Activated CD4-positive, alpha-beta T cell treated with anti-CD3 and anti-CD28 coated beads, Interleukin-2, amount 10 ng/mL, durations not matched to agents 24 days and 14 days (primary cell): ENCODE results near the gene PTPRK. TPM values are rescaled to one million over a fixed set of nuclear protein-coding genes. Genes with fewer than 3 reads are reported as not detected.

ENCODE experiments used
- DNase-seq: peaks from one replicate; pipeline ENCODE4 v3.0.0; 2022
- H3K27ac Mint-ChIP-seq: one replicate; pipeline ENCODE4 v1.8.0; 2022; ENCODE audit warnings: mild to moderate bottlenecking, mixed read lengths
- H3K27me3 Mint-ChIP-seq: one replicate; pipeline ENCODE4 v1.8.0; 2022; ENCODE audit warnings: mixed read lengths
- H3K36me3 Mint-ChIP-seq: one replicate; pipeline ENCODE4 v1.8.0; 2022; ENCODE audit warnings: low read depth, mild to moderate bottlenecking, mixed read lengths
- H3K4me1 Mint-ChIP-seq: one replicate; pipeline ENCODE4 v1.8.0; 2021; ENCODE audit warnings: mixed read lengths
- H3K4me3 Mint-ChIP-seq: one replicate; pipeline ENCODE4 v1.8.0; 2022; ENCODE audit warnings: mild to moderate bottlenecking, moderate library complexity, mixed read lengths
- H3K9me3 Mint-ChIP-seq: one replicate; pipeline ENCODE4 v1.8.0; 2021; ENCODE audit warnings: mixed read lengths
- intact Hi-C: fragments of 100-400 bp; cut with micrococcal nuclease; formaldehyde crosslinking; loops from one replicate; pipeline ENCODE4 v1.15.1; 2023
- total RNA-seq: library from RNA; stranded (reverse); gene quantifications from 2 replicates; pipeline ENCODE4 v1.2.3, GENCODE V29; 2022

The PTPRK gene
- total RNA-seq, 1 donor from 2014 or later = 3.6 TPM

GRCh38 chr6:128397996-128398395 is 122.4 kb downstream of the PTPRK start:
- H3K4me1 Mint-ChIP-seq = no peaks in the 10 kb centered on the region
- intact Hi-C loops = no loop called here

GRCh38 chr6:128395596-128395995 is 124.8 kb downstream of the PTPRK start:
- Mint-ChIP-seq H3K27me3 (peaks cover 2% of the 10 kb centered on the region), H3K36me3 (no peaks in the 10 kb centered on the region), H3K9me3 (no peaks in the 10 kb centered on the region), H3K4me1 (no peaks in the 10 kb centered on the region), H3K27ac (no peak overlapping the region), H3K4me3 (no peak overlapping the region)
- intact Hi-C loops = no loop called here
- no peak for DNase-seq

More at GRCh38 chr6:128397996-128398395, 122.4 kb downstream of the PTPRK start:
- Mint-ChIP-seq H3K27me3 (peaks cover 2% of the 10 kb centered on the region), H3K27ac (no peak overlapping the region), H3K9me3 (no peaks in the 10 kb centered on the region), H3K4me3 (no peak overlapping the region), H3K36me3 (no peaks in the 10 kb centered on the region)
- DNase-seq = no peak

GRCh38 chr6:128395188-128395587 is 125.2 kb downstream of the PTPRK start:
- no peak overlapping the region for H3K27ac Mint-ChIP-seq
- intact Hi-C loops = no loop called here
- no peak overlapping the region for H3K4me3 Mint-ChIP-seq
- no peaks in the 10 kb centered on the region for H3K4me1 Mint-ChIP-seq
- H3K9me3 Mint-ChIP-seq = no peaks in the 10 kb centered on the region
- H3K27me3 Mint-ChIP-seq = peaks cover 1% of the 10 kb centered on the region
- DNase-seq = no peak
- no peaks in the 10 kb centered on the region for H3K36me3 Mint-ChIP-seq

DNA sequence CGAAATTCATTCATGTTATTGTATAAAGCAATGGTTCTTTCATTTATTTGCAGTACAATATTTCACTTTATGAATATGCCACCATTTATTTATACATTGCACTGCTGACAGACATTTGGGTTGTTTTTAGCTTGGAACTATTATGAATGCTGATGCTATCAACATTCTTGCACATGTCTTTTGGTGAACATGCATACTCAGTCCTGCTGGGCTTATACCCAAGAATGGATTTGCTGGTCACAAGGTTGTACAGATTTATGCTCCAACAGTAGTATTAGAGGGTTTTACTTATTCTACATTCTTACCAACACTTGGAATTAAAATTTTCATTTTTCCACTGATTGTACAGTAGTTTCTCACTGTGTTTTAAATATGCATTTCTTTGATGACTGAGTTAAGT is 126.2 kb downstream of the PTPRK start:
- no peak for DNase-seq
- no peaks in the 10 kb centered on the region for H3K27me3 Mint-ChIP-seq
- H3K36me3 Mint-ChIP-seq = no peaks in the 10 kb centered on the region
- no peaks in the 10 kb centered on the region for H3K9me3 Mint-ChIP-seq
- H3K4me3 Mint-ChIP-seq = no peak overlapping the region
- H3K27ac Mint-ChIP-seq = no peak overlapping the region
- intact Hi-C loops = no loop called here
- H3K4me1 Mint-ChIP-seq = no peaks in the 10 kb centered on the region

- Mint-ChIP-seq H3K4me1 (no peaks in the 10 kb centered on the region), H3K4me3 (no peak overlapping the region), H3K27ac (no peak overlapping the region), H3K36me3 (no peaks in the 10 kb centered on the region), H3K27me3 (no peaks in the 10 kb centered on the region), H3K9me3 (no peaks in the 10 kb centered on the region)
- no peak for DNase-seq
- intact Hi-C loops = no loop called here
Observed at GRCh38 chr6:128389820-128390534, 130.4 kb downstream of the PTPRK start.

DNA sequence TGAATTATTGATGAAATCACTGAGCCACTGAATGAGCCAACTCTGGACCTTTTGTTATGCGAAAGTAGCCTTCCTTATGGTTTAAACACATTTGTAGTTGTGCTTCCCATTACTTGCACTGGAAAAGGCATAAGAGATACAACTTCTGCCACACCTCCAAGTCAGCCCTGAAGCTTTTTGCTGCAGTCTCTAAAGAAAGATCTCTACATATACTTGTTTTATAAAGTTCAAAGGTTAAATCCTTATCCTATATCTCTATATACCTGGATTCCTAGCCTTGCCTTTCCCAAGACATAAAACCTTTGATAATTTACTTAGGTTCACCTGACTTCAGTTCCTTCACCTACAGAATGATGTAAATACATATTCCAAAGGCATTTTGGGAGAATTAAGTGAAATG is 132.0 kb downstream of the PTPRK start:
- Mint-ChIP-seq H3K4me3 (no peak overlapping the region), H3K9me3 (no peaks in the 10 kb centered on the region), H3K4me1 (no peaks in the 10 kb centered on the region), H3K36me3 (no peaks in the 10 kb centered on the region), H3K27ac (no peak overlapping the region), H3K27me3 (no peaks in the 10 kb centered on the region)
- intact Hi-C loops = no loop called here
- DNase-seq = no peak

- no peak for DNase-seq
- H3K27ac Mint-ChIP-seq = no peak overlapping the region
- no peaks in the 10 kb centered on the region for H3K36me3 Mint-ChIP-seq
- H3K4me1 Mint-ChIP-seq = no peaks in the 10 kb centered on the region
- no peaks in the 10 kb centered on the region for H3K27me3 Mint-ChIP-seq
- intact Hi-C loops = no loop called here
- H3K4me3 Mint-ChIP-seq = no peak overlapping the region
- peaks cover 7% of the 10 kb centered on the region for H3K9me3 Mint-ChIP-seq
Observed at GRCh38 chr6:128380891-128381290, 139.5 kb downstream of the PTPRK start.

DNA sequence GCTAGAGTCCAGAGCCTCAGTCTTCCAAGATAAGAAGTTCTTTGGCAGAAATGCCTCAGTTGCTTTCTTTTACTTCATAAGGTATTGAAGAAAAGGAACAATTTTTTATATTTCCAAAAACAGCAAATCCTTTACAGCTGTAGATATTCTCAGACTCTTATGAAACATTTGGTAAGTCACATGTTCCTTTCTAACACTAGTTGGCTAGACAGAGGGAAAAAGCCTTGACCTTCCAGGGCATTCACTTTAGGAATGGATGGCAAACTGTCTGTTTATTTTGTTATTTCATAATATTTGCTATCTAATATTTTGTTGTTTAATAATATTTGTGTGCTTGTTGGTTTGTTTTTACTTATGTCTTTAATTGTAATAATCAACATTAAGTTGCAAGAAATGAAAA is 140.8 kb downstream of the PTPRK start:
- no peaks in the 10 kb centered on the region for H3K36me3 Mint-ChIP-seq
- intact Hi-C loops = no loop called here
- DNase-seq = no peak
- no peak overlapping the region for H3K27ac Mint-ChIP-seq
- peaks cover 7% of the 10 kb centered on the region for H3K9me3 Mint-ChIP-seq
- H3K4me3 Mint-ChIP-seq = no peak overlapping the region
- no peaks in the 10 kb centered on the region for H3K4me1 Mint-ChIP-seq
- no peaks in the 10 kb centered on the region for H3K27me3 Mint-ChIP-seq

DNA sequence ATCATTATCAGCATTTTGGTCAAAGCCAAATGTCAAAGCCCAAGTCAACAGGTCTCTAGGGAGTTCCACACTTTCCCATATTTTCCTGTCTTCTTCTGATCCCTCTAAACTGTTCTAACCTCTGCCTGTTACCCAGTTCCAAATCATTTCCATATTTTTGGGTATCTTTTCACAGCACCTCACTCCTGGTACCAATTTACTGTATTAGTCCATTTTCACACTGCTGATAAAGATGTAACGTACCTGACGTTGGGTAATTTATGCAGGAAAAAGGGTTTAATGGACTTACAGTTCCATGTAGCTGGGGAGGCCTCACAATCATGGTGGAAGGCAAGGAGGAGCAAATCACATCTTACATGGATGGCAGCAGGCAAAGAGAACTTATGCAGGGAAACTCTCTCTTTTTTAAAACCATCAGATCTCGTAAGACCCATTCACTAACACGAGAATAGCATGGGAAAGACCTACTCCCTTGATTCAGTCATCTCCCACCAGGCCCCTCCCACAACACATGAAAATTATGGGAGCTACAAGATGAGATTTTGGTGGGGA is 143.4 kb downstream of the PTPRK start:
- H3K9me3 Mint-ChIP-seq = peaks cover 7% of the 10 kb centered on the region
- H3K27ac Mint-ChIP-seq = no peak overlapping the region
- no peaks in the 10 kb centered on the region for H3K36me3 Mint-ChIP-seq
- intact Hi-C loops = no loop called here
- no peak overlapping the region for H3K4me3 Mint-ChIP-seq
- H3K27me3 Mint-ChIP-seq = no peaks in the 10 kb centered on the region
- DNase-seq = no peak
- no peaks in the 10 kb centered on the region for H3K4me1 Mint-ChIP-seq

- H3K9me3 Mint-ChIP-seq = no peaks in the 10 kb centered on the region
- no peaks in the 10 kb centered on the region for H3K27me3 Mint-ChIP-seq
- H3K36me3 Mint-ChIP-seq = no peaks in the 10 kb centered on the region
- intact Hi-C loops = no loop called here
- no peak overlapping the region for H3K4me3 Mint-ChIP-seq
- H3K4me1 Mint-ChIP-seq = no peaks in the 10 kb centered on the region
- DNase-seq = no peak
- H3K27ac Mint-ChIP-seq = no peak overlapping the region
Observed at GRCh38 chr6:128371136-128371535, 149.3 kb downstream of the PTPRK start.

DNA sequence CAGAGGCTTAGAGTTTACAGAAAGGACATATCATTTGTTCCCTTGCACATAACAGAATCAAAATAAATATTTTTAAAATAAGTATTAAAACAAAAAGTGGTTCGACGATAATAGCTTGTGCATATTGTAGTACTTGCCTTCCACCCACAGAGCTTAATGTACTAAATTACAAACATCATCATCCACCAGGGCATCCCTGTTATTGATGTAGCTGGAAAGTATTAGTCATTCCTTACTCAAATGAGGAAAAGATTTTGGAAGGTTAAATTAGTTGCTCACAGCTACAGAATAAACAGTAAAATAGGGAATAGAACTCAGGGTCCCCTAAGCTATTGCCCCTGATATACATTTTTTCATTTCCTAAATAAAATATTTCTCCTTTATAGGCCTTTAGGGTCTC is 150.3 kb downstream of the PTPRK start:
- Mint-ChIP-seq H3K27me3 (no peaks in the 10 kb centered on the region), H3K4me1 (no peaks in the 10 kb centered on the region), H3K4me3 (no peak overlapping the region), H3K36me3 (no peaks in the 10 kb centered on the region), H3K27ac (no peak overlapping the region), H3K9me3 (no peaks in the 10 kb centered on the region)
- intact Hi-C loops = no loop called here
- no peak for DNase-seq

- no peak for DNase-seq
- intact Hi-C loops = no loop called here
- H3K9me3 Mint-ChIP-seq = no peaks in the 10 kb centered on the region
Observed at GRCh38 chr6:128368213-128368944, 152.0 kb downstream of the PTPRK start.

GRCh38 chr6:128367437-128367836 is 153.0 kb downstream of the PTPRK start:
- H3K4me1 Mint-ChIP-seq = no peaks in the 10 kb centered on the region
- no peaks in the 10 kb centered on the region for H3K36me3 Mint-ChIP-seq
- no peak overlapping the region for H3K27ac Mint-ChIP-seq
- no peak overlapping the region for H3K4me3 Mint-ChIP-seq
- no peaks in the 10 kb centered on the region for H3K27me3 Mint-ChIP-seq
- no peaks in the 10 kb centered on the region for H3K9me3 Mint-ChIP-seq
- intact Hi-C loops = no loop called here
- DNase-seq = no peak

More at GRCh38 chr6:128368213-128368944, 152.0 kb downstream of the PTPRK start:
- no peaks in the 10 kb centered on the region for H3K27me3 Mint-ChIP-seq
- no peak overlapping the region for H3K4me3 Mint-ChIP-seq
- H3K36me3 Mint-ChIP-seq = no peaks in the 10 kb centered on the region
- H3K27ac Mint-ChIP-seq = no peak overlapping the region
- H3K4me1 Mint-ChIP-seq = no peaks in the 10 kb centered on the region

DNA sequence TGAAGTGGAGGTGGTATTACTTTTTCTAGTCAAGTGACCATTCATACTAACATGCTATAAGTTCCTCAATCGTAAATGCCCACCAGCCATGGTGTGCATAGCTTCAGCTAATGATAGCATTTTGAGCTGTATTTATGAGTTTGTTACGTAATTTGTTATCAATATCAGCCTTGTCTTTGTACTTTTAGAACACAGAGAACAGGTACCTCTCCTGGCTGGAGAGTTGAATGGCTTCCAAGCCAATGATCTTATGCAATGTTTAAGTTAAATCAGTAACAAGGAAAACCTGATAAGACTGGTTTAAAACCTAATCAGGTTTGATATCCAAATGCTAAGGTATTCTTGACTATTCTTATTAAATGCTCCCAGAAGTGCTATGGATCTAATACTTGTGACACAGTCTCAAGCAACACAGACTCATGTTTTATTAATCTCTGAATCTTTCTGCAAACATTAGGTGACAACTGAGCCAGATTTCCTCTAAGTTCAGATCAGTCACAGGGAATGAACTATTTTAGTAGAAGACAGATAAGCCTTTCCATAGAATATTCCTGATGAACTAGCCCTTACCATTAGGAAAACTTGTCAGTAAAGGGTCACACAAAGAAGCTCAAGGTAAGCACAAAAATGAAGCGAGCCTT is 154.8 kb downstream of the PTPRK start:
- Mint-ChIP-seq H3K27ac (no peak overlapping the region), H3K9me3 (no peaks in the 10 kb centered on the region), H3K4me3 (no peak overlapping the region), H3K27me3 (no peaks in the 10 kb centered on the region), H3K36me3 (no peaks in the 10 kb centered on the region), H3K4me1 (no peaks in the 10 kb centered on the region)
- intact Hi-C loops = no loop called here
- DNase-seq = no peak
